ENCODE results near the gene KIF27.
"Not testable (repeated sequence)": the region's sequence is repeated elsewhere in the genome, so short reads cannot be mapped to it uniquely, and the experiment has no call there.

Gene KIF27, protein sequence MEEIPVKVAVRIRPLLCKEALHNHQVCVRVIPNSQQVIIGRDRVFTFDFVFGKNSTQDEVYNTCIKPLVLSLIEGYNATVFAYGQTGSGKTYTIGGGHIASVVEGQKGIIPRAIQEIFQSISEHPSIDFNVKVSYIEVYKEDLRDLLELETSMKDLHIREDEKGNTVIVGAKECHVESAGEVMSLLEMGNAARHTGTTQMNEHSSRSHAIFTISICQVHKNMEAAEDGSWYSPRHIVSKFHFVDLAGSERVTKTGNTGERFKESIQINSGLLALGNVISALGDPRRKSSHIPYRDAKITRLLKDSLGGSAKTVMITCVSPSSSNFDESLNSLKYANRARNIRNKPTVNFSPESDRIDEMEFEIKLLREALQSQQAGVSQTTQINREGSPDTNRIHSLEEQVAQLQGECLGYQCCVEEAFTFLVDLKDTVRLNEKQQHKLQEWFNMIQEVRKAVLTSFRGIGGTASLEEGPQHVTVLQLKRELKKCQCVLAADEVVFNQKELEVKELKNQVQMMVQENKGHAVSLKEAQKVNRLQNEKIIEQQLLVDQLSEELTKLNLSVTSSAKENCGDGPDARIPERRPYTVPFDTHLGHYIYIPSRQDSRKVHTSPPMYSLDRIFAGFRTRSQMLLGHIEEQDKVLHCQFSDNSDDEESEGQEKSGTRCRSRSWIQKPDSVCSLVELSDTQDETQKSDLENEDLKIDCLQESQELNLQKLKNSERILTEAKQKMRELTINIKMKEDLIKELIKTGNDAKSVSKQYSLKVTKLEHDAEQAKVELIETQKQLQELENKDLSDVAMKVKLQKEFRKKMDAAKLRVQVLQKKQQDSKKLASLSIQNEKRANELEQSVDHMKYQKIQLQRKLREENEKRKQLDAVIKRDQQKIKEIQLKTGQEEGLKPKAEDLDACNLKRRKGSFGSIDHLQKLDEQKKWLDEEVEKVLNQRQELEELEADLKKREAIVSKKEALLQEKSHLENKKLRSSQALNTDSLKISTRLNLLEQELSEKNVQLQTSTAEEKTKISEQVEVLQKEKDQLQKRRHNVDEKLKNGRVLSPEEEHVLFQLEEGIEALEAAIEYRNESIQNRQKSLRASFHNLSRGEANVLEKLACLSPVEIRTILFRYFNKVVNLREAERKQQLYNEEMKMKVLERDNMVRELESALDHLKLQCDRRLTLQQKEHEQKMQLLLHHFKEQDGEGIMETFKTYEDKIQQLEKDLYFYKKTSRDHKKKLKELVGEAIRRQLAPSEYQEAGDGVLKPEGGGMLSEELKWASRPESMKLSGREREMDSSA (N-terminal part only)

DNA sequence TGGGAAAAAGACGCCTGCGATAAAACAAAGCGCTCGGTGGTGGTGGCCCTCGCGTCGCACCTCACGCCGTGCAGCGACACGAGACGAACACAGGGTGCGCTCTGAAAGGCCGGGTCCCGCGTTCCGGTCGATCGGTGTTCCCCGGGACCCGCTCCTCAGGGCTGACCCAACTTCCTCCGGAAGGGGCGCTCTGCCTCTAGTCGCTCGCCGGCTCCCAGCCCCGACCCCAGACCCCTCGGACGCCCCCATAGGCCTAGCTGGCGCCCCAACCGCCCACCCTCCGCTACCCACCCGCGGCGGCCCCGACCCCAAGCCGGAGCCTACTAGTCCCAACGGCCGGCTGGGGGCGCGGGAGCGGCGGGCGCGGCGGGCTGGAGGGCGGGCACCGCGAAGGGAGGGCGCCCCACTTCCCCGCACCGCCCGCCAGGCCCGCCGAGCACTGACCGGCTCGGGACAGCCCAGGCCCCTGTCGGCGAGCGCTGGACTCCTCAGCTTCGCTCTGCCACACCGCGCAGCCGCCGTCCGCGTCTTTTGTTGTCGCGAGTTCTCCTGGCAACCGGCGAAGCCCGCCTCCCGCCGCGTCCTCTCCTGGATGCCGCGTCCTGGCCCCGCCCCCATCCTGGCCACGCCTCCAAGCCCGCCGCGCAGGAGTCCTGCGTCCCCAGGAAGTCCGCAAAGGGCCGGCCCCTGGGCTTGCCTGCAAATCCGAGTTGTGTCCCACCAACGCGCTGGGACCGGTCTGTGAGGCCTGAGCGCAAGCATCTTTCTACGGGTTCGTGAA, at the start of gene KIF27:
Gene KIF27, minus strand, starts transcription at position 506 of the 781 bp plus-strand sequence. CDS start 5,841 bp downstream, outside the sequence.
- DNase-seq (ENCODE audit: low read depth in 2 of 2): peak; percentile 87 to 94

DNA sequence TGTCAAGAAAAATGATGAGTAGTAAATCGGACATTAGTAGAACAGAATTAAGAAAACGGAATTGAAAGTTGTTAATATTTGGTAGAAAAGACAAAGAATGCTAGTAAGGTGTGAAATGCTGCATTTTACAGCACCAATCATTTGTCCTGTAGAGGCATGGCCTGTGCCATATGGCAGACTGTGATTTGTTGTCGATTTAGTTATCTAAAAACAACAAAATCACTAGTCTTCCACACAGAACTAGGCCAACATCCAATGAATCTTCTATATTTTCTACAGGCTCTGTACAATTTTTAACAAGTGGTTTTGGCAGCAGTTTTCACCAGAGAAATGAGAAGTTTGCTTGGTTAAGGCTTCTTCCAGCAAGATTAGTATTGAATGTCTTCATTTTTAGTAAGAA, 48.4 kb upstream of the KIF27 start:
- DNase-seq (ENCODE audit: low read depth in 2 of 2): no peak

DNA sequence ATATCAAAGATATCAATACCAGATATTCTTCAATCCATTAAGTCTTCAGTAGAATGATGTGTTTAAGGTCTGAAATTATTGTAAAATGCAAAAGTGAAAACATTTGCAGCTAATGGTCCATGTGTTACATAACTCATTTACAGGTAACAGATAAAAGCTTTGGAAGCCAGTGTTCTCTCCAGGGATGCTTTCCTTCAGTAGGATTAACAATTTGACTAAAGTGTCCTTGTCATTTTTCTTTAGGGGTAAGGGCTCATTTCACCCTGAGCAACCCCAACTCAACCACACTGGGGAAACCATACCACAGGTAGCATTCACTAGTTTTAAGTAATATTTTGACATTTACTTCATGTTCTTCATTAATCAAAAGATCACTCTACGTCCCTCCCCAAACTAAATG, 45.8 kb upstream of the KIF27 start:
- no peak for DNase-seq (ENCODE audit: low read depth in 2 of 2)

DNA sequence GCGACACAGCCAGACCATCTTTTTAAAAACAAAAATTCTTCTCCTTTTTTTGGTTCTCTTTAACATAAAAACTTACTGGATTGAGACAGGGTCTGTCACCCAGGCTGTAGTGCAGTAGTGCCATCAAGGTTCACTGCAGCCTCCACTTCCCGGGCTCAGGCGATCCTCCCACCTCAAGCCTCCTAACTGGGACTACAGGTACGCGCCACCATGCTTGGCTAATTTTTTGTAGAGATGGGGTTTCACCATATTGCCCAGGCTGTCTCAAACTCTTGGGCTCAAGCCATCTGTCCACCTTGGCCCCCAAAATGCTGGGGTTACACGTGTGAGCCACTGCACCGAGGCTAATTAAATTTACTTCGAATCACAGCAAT, 45.0 kb upstream of the KIF27 start:
- DNase-seq (ENCODE audit: low read depth in 2 of 2): no peak

DNA sequence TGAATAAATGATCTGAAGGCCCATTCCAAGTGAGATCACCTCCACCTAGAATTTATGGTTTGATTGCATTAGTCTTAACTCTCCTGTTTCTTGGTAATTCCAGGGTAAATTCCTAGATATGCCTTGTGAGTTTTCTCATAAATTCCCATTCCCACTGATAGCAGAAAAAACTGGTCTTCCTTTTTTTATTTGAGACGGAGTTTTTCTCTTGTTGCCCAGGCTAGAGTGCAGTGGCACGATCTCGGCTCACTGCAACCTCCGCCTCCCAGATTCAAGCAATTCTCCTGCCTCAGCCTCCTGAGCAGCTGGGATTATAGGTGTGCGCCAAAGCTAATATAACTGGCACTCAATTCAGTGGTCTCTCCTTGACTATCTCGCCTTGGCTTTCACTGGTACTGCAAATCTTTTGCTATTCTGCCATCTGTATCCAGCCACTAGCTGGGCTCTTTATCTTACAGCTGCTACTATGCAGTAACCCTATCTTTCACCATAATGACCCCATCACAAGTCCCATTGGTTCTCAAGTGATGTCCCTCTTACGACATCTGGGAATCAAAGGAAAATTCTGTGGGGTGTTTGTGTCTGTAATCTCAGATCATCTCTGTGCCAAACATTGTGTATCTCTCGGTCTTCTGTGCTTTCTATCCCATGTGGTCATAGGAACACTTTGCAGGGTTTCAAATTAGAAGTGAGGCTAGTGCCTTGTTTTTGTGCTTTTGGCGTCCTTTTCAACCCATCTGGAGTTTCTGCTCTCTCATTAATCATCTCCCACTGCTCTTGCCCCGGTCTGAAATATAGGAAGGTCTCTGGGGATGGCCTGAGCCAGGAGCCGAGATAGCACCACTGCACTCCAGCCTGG, 44.3 kb upstream of the KIF27 start:
- no peak for DNase-seq (ENCODE audit: low read depth in 2 of 2)

DNA sequence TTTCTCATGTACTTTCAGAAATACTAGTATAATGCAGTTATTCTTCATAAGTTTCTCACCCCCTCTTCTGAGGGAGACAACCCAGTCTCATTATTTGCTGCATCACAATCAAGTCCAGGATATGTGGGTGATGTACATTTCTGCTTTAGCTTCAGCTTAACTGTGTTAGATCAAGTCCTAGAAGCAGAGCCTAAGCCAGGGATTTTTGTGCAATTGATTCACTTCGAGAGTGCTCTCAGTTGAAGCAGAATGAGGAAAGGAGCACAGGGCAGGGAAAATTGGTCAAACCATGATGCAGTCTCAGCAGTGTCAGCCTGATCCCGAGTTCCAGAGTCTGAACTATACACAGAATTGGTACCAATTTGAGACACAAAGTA, 43.7 kb upstream of the KIF27 start:
- DNase-seq (ENCODE audit: low read depth in 2 of 2): no peak

DNA sequence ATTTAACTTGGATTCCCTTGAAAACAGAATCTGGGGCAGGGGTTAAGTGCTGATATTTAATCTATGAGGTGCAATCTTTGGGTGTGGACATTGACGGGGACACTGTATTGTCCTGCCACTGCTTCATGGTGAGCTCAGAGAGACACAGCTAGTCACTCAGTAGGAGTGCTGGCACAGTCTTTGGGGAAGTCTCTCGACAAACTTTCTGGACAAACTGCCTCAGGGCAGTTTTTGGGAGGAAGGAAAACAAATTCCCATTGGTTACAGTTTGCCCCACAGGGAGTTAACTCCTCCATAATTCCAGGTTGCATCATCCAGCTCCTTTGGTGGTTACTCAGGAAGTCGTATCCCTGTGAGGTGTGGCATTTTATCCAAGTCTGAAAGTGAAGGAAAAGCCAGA, 40.9 kb upstream of the KIF27 start:
- no peak for DNase-seq (ENCODE audit: low read depth in 2 of 2)

DNA sequence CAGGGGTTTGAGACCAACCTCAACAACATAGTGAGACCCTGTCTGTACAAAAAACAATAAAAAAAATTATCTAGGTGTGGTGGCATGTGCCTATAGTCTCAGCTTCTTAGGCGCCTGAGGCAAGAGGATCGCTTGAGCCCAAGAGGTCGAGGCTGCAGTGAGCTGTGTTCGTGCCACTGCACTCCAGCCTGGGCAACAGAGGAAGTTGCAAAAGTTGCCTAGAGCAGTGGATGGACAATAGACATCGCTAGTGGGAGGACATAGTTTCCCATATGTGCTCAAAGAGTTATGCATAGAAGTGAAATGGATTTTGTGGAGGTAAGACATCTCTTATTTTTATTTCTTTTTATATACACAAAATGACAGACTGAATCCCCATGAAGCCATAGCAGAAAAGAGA, 39.8 kb upstream of the KIF27 start:
- no peak for DNase-seq (ENCODE audit: low read depth in 2 of 2)

DNA sequence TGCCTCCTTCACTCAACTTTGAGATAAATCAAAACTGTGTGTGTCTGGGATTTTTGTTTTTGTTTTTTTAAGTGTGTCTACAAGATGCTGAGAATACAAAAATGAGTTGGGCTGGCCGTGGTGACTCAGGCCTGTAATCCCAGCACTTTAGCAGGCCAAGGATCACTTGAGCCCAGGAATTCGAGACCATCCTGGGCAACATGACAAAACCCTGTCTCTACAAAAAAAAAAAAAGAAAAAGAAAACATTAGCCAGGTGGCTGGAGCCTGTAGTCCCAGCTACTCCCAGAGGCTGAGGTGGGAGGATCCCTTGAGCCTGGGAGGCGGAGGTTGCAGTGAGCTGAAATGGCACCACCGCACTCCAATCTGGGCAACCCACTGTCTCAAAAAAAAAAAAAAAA, 37.8 kb upstream of the KIF27 start:
- no peak for DNase-seq (ENCODE audit: low read depth in 2 of 2)

DNA sequence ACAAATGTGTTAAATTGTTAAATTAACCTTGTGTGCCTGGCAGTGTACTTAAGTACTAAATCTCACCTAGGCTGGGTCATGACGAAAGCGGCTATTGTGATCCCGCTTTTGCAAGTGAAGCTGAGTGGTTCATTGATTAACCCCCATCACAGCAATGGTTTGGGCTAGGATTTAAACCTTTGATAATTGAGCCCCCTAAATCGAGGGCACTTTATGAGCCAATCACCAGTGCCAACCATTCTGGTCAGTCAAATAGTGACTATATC, 35.9 kb upstream of the KIF27 start:
- DNase-seq (ENCODE audit: low read depth in 2 of 2): no peak

DNA sequence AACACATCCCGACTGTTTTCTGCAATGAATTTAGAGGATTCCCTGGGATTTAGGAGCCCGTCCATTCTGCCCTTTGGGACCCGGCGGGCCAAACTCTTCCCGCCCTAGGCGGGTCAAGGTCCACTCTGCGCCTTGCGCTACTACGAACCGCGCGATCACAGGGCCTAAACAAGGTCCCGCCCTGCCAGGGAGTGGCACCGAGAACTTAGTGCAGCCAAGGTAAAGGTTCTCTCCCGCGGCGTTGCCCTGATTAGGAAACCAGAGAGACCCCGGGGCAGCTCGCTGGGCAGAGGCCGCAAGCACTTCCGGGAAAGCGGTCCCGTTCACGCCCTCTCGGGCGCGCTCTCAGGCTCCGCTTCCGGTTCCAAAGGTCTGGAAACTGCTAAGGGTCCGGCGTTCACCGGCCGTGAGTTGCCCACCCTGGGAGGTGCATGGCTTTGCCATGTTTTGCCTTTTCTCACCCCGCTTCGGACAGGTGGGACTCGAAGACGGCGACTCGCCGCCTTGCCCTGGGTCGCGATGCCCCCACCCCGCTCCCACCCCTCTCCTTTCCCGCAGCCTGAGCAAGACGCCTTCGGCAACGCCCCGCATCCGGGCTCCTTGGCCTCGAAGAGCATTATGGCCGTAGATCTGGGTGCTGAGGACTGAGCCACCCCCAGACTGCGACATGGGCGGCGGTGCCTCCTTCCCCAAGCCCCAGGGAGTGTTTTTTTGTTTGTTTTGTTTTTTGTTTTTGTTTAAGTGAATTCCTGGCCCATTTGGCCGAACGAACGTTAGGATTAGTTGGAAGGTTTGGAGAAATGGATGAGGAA, 35.4 kb upstream of the KIF27 start:
- DNase-seq (ENCODE audit: low read depth in 2 of 2): peak in 1 of 2 donors; percentile 51

DNA sequence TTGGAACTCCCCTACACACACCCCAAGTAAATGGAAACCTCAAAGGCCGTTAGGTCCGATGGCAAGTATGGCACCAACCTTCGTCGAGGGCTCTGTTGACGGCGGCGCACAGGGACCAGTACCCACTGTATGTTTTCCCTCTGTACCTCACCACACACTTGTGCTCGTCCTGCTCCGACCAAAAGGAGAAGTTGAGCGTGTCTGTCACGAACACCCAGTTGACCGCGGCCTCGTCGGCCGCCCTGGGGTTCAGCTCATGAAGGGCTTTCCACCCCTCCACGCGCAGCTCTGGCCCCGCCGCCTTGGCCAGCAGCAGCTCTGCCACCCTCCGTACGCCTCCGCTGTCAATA, 34.8 kb upstream of the KIF27 start:
- DNase-seq (ENCODE audit: low read depth in 2 of 2): peak in 1 of 2 donors; percentile 10

DNA sequence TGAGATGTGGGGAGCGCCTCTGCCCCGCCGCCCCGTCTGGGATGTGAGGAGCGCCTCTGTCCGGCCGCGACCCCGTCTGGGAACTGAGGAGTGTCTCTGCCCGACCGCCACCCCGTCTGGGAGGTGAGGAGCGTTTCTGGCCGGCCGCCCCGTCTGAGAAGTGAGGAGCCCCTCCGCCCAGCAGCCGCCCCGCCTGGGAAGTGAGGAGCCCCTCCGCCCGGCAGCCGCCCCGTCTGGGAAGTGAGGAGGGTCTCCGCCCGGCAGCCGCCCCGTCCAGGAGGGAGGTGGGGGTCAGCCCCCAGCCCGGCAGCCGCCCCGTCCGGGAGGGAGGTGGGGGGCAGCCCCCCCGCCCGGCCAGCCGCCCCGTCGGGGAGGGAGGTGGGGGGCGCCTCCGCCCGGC, 26.9 kb upstream of the KIF27 start:
- not testable (repeated sequence) for DNase-seq (ENCODE audit: low read depth in 2 of 2)

DNA sequence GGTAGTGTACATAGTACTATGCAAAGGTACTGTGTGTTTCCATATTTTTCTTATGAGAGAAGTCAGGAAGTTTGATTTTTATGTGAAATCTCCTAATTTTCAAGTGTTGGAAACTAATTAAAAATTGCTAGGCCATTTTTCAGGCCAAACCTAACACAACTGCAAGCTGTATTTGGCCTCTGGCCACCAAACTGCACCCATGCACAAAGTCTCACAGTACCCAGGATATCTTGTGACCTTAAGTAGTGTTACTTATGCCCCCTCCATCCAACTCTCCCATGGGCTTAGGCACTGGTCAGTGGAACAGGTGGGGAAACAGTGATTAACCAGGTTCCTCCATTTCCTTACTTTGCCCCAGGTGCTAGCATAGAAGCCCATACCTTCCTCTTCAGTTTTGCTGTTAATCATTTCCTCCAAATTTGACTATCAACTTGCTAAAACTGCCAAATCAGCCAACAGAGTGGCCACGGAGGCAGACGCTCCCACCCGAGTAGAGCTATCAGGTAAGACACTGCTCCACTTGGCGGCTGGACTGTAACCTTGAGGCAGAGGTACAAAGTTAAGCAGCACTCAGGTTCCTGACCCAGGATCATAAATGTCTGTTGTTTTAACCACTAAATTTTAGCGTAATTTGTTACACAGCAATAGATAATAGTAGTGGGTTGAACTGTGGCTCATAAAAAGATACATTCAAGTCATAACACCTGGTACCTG, 19.5 kb upstream of the KIF27 start:
- DNase-seq (ENCODE audit: low read depth in 2 of 2): no peak

DNA sequence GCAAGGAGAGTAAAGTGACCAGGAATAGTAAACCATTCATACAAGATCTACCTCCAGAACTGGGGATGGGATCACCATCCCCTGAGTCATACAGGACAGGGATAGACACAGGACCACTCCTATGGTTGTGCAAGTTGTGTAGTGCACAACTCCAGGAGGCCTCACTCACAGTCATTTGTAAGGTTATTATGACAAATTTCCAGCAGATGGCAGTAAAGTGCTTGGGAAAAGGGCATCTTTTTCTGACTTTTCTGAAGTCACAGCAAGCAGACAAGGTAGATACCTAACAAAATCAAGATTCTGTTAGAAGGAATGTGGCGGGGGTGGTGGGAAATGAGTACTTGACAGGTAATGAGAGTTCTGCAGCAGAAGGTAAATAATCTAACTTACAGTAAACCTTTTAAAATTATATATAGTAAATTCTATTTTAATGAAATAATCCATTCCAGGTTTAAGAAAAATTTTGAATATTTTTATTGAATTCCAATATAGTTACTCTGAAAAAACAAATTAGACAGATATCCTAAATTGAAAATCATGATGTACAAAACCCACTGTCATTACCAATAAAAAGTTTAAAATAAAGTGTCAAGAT, 16.7 kb upstream of the KIF27 start:
- peak in 1 of 2 donors; percentile 9 for DNase-seq (ENCODE audit: low read depth in 2 of 2)

DNA sequence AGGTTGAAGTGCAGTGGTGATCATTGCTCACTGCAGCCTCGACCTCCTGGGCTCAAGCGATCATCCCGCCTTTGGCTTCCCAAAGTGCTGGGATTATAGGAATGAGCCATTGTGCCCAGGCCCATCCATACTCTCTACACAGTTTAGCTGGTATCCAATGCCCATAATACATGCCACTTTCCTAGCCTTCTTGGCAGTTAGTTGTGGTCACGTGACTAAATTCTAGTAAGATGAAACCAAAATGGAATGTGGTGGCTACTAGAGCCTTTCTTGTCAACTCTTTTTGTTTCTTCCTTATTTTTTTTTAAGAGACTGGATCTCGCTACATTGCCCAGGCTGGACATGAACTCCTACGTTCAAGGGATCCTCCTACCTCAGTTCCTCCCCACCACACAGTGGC, 15.3 kb upstream of the KIF27 start:
- DNase-seq (ENCODE audit: low read depth in 2 of 2): no peak

DNA sequence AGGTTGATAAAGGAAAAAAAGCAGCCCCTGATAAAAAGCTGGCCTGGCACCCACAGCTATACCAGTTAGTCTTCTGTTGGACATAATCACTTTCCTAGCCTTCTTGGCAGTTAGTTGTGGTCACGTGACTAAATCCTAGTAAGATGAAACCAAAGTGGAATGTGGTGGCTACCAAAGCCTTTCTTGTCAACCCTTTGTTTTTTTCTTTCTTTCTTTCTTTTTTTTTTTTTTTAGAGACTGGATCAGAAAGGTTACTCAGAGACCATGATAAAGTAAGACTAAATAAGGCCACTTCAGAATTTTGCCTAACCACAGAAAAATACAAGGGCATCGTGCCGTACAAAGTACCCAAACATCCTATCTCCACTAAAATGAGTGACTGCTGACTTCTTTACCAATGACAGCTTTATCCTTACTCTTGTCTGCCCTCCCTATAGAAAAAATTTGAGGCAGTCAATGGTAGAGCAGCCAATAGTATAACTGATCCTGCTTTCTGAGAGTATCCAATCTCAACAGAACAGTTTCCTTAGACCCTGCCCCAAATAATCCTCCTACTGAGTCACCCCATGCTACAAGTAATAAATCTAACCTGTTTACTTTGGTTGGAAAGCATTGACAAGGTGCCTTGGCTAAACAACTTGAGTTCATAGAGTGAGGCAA, 14.2 kb upstream of the KIF27 start:
- DNase-seq (ENCODE audit: low read depth in 2 of 2): no peak

DNA sequence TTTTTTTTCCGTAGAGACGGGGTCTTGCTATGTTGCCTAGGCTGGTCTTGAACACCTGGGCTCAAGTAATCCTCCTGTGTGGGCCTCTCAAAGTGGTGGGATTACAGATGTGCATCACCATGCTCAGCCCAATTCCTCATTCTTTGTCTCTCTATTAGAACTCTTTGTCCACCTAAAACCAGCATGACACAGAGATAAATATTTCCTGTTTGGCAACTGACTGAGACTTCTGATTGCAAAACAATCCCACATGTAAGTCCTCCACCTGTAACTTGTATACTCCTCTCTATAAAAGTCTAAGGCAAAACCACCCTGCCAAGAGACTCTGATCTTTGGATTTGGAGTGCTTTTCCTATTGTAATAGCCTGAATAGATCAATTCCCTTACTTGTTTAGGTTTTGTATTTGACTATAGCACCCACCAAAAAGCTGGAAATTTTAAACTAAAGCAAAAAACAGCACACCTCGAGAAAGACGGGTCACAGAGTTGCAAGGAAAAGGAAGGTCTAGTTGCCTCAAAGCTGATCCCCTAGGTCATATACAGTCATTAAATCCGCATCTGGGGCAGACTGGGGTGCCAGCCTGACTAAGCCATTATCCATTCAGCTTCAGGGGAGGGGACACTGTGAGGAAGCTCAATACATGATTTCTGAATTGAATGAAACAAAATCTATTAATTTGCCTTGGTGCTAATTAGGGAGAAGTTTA, 13.5 kb upstream of the KIF27 start:
- no peak for DNase-seq (ENCODE audit: low read depth in 2 of 2)

Data from stimulated activated CD8-positive, alpha-beta memory T cell treated with anti-CD3 and anti-CD28 coated beads, Interleukin-7, amount 100 ng/mL, for 4 hours (primary cell).